Liver (tissue), 9 donors: Measurements from ENCODE around the gene EXOC5. TPM values are rescaled to one million over a fixed set of nuclear protein-coding genes. Genes with fewer than 3 reads are reported as not detected.

Source experiments
- DNase-seq: peaks from one replicate; pipeline ENCODE4 v3.0.0-alpha.2; 2017; ENCODE audit warnings: low spot score
- H3K27ac ChIP-seq, 2 donors: one replicate each; pipeline ENCODE4 v1.7.0; 2013; ENCODE audit warnings: inconsistent platforms in 2 of 2, low read length in 2 of 2, control low read depth in 1 of 2, low read depth in 1 of 2, mild to moderate bottlenecking in 1 of 2
- H3K27me3 ChIP-seq, 4 donors: one replicate each; pipeline versions ENCODE4 v1.6.1 to v1.7.0; 2013; ENCODE audit warnings: low read length in 3 of 4, inconsistent platforms in 1 of 4, mild to moderate bottlenecking in 1 of 4, moderate library complexity in 1 of 4; ENCODE audit not compliant: control insufficient read depth in 4 of 4, insufficient read depth in 4 of 4
- H3K36me3 ChIP-seq, 4 donors: one replicate each; pipeline versions ENCODE4 v1.6.1 to v1.7.0; 2013; ENCODE audit warnings: low read length in 3 of 4, mild to moderate bottlenecking in 3 of 4, low read depth in 1 of 4, moderate library complexity in 1 of 4; ENCODE audit not compliant: control insufficient read depth in 4 of 4, insufficient read depth in 3 of 4
- H3K4me1 ChIP-seq, 4 donors: one replicate each; pipeline versions ENCODE4 v1.6.1 to v1.7.0; 2013; ENCODE audit warnings: low read length in 3 of 4, mild to moderate bottlenecking in 3 of 4, moderate library complexity in 1 of 4; ENCODE audit not compliant: control insufficient read depth in 4 of 4, insufficient read depth in 4 of 4
- H3K4me3 ChIP-seq, 3 donors: one replicate each; pipeline versions ENCODE4 v1.6.1 to v1.7.0; 2013; ENCODE audit warnings: low read length in 3 of 3, control low read depth in 1 of 3, low read depth in 1 of 3, mild to moderate bottlenecking in 1 of 3
- H3K9ac ChIP-seq, 2 donors: one replicate each; pipeline ENCODE4 v1.7.0; 2013; ENCODE audit warnings: low read length in 2 of 2, mild to moderate bottlenecking in 2 of 2, moderate library complexity in 2 of 2, control low read depth in 1 of 2, low read depth in 1 of 2
- H3K9me3 ChIP-seq, 4 donors: one replicate each; pipeline versions ENCODE4 v1.6.1 to v1.7.0; 2013; ENCODE audit warnings: low read length in 3 of 4; ENCODE audit not compliant: control insufficient read depth in 4 of 4
- FOXA1 ChIP-seq: IDR thresholded peaks from 2 replicates; pipeline ENCODE4 v1.6.1; 2016; ENCODE audit warnings: antibody characterized with exemption
- FOXA2 ChIP-seq: IDR thresholded peaks from 2 replicates; pipeline ENCODE4 v1.6.1; 2016; ENCODE audit warnings: antibody characterized with exemption
- GABPA ChIP-seq, 2 donors: IDR thresholded peaks in 1 of 2; conservative IDR thresholded peaks in 1 of 2; 2 replicates each; pipeline ENCODE4 v1.6.1; 2016; ENCODE audit warnings: antibody characterized with exemption in 2 of 2, mild to moderate bottlenecking in 1 of 2, moderate library complexity in 1 of 2
- HNF4A ChIP-seq, 2 donors: conservative IDR thresholded peaks; 2 replicates each; pipeline ENCODE4 v1.6.1; 2016; ENCODE audit warnings: antibody characterized with exemption in 2 of 2, mild to moderate bottlenecking in 2 of 2
- HNF4G ChIP-seq: IDR thresholded peaks from 2 replicates; pipeline ENCODE4 v1.6.1; 2016; ENCODE audit warnings: antibody characterized with exemption
- JUND ChIP-seq, 2 donors: IDR thresholded peaks; 2 replicates each; pipeline ENCODE4 v1.6.1; 2016; ENCODE audit warnings: antibody characterized with exemption in 2 of 2
- RAD21 ChIP-seq, 2 donors: IDR thresholded peaks; 2 replicates each; pipeline ENCODE4 v1.6.1; 2016; ENCODE audit warnings: antibody characterized with exemption in 2 of 2, mild to moderate bottlenecking in 2 of 2
- RXRA ChIP-seq, 2 donors: IDR thresholded peaks; 2 replicates each; pipeline ENCODE4 v1.6.1; 2017 to 2018; ENCODE audit warnings: antibody characterized with exemption in 2 of 2, mild to moderate bottlenecking in 1 of 2
- SP1 ChIP-seq: IDR thresholded peaks from 2 replicates; pipeline ENCODE4 v1.6.1; 2018; ENCODE audit warnings: antibody characterized with exemption, mild to moderate bottlenecking
- TAF1 ChIP-seq: conservative IDR thresholded peaks from 2 replicates; pipeline ENCODE4 v1.6.1; 2016; ENCODE audit warnings: antibody characterized with exemption, mild to moderate bottlenecking
- YY1 ChIP-seq: IDR thresholded peaks from 2 replicates; pipeline ENCODE4 v1.6.1; 2016; ENCODE audit warnings: antibody characterized with exemption, mild to moderate bottlenecking
- polyA plus RNA-seq, 2 donors: library from polyadenylated mRNA; stranded (reverse) in 1 of 2; unstranded in 1 of 2; fragments of 200-250 nt in 1 of 2; fragments of >200 nt in 1 of 2; fragmentation: Nextera tagmentation in 1 of 2; extraction: Ambion mirVana in 1 of 2; gene quantifications; one replicate each; pipeline versions ENCODE4 v1.2.1 to v1.2.3, GENCODE V29; 2013 to 2015
- total RNA-seq, 2 donors: library from RNA; depleted of rRNA; stranded (reverse); fragments of >200 nt; gene quantifications; one replicate each; pipeline ENCODE4 v1.2.3, GENCODE V29; 2014
- TF ChIP-seq, protein P1 (sequence below): IDR thresholded peaks from 2 replicates; pipeline ENCODE4 v1.6.1; 2016; ENCODE audit warnings: antibody characterized with exemption
- TF ChIP-seq, protein P2 (sequence below): IDR thresholded peaks from 2 replicates; pipeline ENCODE4 v1.6.1; 2016; ENCODE audit warnings: antibody characterized with exemption, mild to moderate bottlenecking
- TF ChIP-seq, protein P3 (sequence below): IDR thresholded peaks from 2 replicates; pipeline ENCODE4 v1.6.1; 2016; ENCODE audit warnings: antibody characterized with exemption
- TF ChIP-seq, protein P4 (sequence below): IDR thresholded peaks from 2 replicates; pipeline ENCODE4 v1.6.1; 2016; ENCODE audit warnings: antibody characterized with exemption
- donor health status: healthy.
- donor health status: healthy.
- donor health status: healthy.
- donor health status: healthy.
- donor health status: healthy.

EXOC5 gene
- total and polyA plus RNA-seq, 4 donors = 7.9 to 28.9 (median 20.8) TPM

DNA sequence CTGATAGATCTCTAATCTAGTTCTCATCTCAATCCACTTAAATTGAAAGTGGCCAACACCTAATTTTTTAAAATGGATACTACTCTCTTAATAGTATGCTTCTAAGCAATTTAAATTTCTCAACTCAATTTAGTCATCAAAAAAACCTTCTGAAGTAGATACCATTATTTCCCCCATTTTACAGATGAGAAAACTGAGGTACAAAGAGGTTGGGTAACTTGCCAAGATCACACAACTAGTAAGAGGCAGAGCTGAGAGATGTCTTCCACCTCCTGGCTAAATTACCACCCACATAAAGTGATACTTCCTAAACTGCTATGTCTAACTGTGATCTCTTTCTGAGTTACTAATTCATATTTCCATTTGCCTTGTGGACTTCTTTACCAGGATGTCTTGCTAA lies 6.6 kb downstream of the EXOC5 start:
- H3K9ac ChIP-seq = no peak overlapping the region
- TF ChIP-seq, protein P1, sequence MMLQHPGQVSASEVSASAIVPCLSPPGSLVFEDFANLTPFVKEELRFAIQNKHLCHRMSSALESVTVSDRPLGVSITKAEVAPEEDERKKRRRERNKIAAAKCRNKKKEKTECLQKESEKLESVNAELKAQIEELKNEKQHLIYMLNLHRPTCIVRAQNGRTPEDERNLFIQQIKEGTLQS = no peak
- TF ChIP-seq GABPA (IDR thresholded peaks at IDR 0.05 in 1 of 2, conservative IDR thresholded peaks at IDR 0.05 in 1 of 2) (no peak), RXRA (IDR thresholded peaks at IDR 0.05) (no peak), YY1 (no peak), FOXA1 (no peak), SP1 (no peak), JUND (IDR thresholded peaks at IDR 0.05) (no peak), HNF4A (conservative IDR thresholded peaks at IDR 0.05) (no peak)
- TF ChIP-seq, protein P2, sequence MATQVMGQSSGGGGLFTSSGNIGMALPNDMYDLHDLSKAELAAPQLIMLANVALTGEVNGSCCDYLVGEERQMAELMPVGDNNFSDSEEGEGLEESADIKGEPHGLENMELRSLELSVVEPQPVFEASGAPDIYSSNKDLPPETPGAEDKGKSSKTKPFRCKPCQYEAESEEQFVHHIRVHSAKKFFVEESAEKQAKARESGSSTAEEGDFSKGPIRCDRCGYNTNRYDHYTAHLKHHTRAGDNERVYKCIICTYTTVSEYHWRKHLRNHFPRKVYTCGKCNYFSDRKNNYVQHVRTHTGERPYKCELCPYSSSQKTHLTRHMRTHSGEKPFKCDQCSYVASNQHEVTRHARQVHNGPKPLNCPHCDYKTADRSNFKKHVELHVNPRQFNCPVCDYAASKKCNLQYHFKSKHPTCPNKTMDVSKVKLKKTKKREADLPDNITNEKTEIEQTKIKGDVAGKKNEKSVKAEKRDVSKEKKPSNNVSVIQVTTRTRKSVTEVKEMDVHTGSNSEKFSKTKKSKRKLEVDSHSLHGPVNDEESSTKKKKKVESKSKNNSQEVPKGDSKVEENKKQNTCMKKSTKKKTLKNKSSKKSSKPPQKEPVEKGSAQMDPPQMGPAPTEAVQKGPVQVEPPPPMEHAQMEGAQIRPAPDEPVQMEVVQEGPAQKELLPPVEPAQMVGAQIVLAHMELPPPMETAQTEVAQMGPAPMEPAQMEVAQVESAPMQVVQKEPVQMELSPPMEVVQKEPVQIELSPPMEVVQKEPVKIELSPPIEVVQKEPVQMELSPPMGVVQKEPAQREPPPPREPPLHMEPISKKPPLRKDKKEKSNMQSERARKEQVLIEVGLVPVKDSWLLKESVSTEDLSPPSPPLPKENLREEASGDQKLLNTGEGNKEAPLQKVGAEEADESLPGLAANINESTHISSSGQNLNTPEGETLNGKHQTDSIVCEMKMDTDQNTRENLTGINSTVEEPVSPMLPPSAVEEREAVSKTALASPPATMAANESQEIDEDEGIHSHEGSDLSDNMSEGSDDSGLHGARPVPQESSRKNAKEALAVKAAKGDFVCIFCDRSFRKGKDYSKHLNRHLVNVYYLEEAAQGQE = no peak
- TF ChIP-seq, protein P3, sequence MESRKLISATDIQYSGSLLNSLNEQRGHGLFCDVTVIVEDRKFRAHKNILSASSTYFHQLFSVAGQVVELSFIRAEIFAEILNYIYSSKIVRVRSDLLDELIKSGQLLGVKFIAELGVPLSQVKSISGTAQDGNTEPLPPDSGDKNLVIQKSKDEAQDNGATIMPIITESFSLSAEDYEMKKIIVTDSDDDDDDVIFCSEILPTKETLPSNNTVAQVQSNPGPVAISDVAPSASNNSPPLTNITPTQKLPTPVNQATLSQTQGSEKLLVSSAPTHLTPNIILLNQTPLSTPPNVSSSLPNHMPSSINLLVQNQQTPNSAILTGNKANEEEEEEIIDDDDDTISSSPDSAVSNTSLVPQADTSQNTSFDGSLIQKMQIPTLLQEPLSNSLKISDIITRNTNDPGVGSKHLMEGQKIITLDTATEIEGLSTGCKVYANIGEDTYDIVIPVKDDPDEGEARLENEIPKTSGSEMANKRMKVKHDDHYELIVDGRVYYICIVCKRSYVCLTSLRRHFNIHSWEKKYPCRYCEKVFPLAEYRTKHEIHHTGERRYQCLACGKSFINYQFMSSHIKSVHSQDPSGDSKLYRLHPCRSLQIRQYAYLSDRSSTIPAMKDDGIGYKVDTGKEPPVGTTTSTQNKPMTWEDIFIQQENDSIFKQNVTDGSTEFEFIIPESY = no peak
- TF ChIP-seq, protein P4, sequence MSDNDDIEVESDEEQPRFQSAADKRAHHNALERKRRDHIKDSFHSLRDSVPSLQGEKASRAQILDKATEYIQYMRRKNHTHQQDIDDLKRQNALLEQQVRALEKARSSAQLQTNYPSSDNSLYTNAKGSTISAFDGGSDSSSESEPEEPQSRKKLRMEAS = no peak
- no peaks in the 10 kb centered on the region for H3K27me3 ChIP-seq
- no peak overlapping the region for H3K27ac ChIP-seq
- peaks cover 1 to 28% (median 13%) of the 10 kb centered on the region in 4 donors for H3K4me1 ChIP-seq
- H3K4me3 ChIP-seq = no peak overlapping the region
- no peaks in the 10 kb centered on the region for H3K9me3 ChIP-seq
- peaks cover 0 to 2% (median 0%) of the 10 kb centered on the region in 4 donors for H3K36me3 ChIP-seq
- DNase-seq = no peak

DNA sequence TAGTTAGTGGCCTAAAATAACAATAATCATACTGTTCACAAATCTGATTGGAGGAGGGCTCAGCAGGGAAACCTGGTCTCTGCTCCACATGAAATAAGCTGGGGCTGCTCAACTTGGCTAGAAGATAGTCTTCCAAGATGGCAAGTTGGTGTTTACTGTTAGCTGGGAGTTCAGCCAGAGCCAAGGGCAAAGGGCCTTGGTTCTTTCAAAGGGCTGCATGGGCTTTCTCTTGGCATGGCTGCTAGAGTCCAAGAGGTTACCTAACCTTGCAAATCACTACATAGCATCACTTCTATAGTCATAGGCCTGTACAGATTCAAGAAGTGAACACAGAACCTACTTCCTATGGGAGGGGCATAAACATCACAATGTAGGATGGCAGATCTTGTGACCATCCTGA lies 7.1 kb downstream of the EXOC5 start:
- Histone ChIP-seq H3K36me3 (peaks cover 0 to 2% (median 0%) of the 10 kb centered on the region in 4 donors), H3K27me3 (no peaks in the 10 kb centered on the region), H3K4me1 (peaks cover 1 to 23% (median 12%) of the 10 kb centered on the region in 4 donors), H3K9ac (no peak overlapping the region), H3K27ac (no peak overlapping the region), H3K9me3 (no peaks in the 10 kb centered on the region), H3K4me3 (no peak overlapping the region)
- DNase-seq = no peak
- TF ChIP-seq TAF1 = no peak
- peak; percentile 66 for TF ChIP-seq HNF4G
- TF ChIP-seq GABPA (IDR thresholded peaks at IDR 0.05 in 1 of 2, conservative IDR thresholded peaks at IDR 0.05 in 1 of 2) = peak in 1 of 2 donors; percentile 60
- TF ChIP-seq, protein P4 = no peak
- peak; percentile 3 to 10 for TF ChIP-seq RAD21 (IDR thresholded peaks at IDR 0.05)
- TF ChIP-seq, protein P2 = no peak
- TF ChIP-seq RXRA (IDR thresholded peaks at IDR 0.05) = peak; percentile 62 to 66
- peak; percentile 88 to 89 for TF ChIP-seq HNF4A (conservative IDR thresholded peaks at IDR 0.05)
- TF ChIP-seq YY1 = peak; percentile 92
- peak; percentile 18 for TF ChIP-seq FOXA1
- TF ChIP-seq JUND (IDR thresholded peaks at IDR 0.05) = peak in 1 of 2 donors; percentile 50
- TF ChIP-seq, protein P3 = no peak
- peak; percentile 50 for TF ChIP-seq SP1
- peak; percentile 41 for TF ChIP-seq FOXA2
